T-cell (primary cell): ENCODE data around the gene LRP5. TPM values are rescaled to one million over a fixed set of nuclear protein-coding genes. Genes with fewer than 3 reads are reported as not detected.
"Not testable (repeated sequence)": the region's sequence is repeated elsewhere in the genome, so short reads cannot be mapped to it uniquely, and the experiment has no call there.

ENCODE experiments used
- ATAC-seq, 4 experiments: fragments of 200-7000 bp in 3 of 4; fragments of 150-1000 bp in 1 of 4; cut with Tn5 transposase; replicated peaks in 1 of 4; 1 replicate in 3 of 4; 2 replicates in 1 of 4; pipeline ENCODE4 v1.10.0; 2021; ENCODE audit warnings: moderate library complexity in 3 of 4, mild to moderate bottlenecking in 2 of 4, moderate number of reproducible peaks in 1 of 4
- CTCF ChIA-PET, 2 donors: fragments of 300-600 bp; sonication (Branson Sonifier 250); formaldehyde crosslinking; loops; one replicate each; lab custom pipeline; 2022; ENCODE audit warnings: antibody characterized with exemption in 2 of 2; lab: Charles Lee
- POLR2A ChIA-PET, 2 donors: fragments of 300-600 bp; sonication (Branson Sonifier 250); formaldehyde crosslinking; loops; one replicate each; lab custom pipeline; 2022; ENCODE audit warnings: antibody characterized with exemption in 2 of 2; lab: Charles Lee
- DNase-seq, 35 experiments: peaks; one replicate each; pipeline versions ENCODE4 v3.0.0 to v3.0.0-alpha.2; 2013 to 2023
- H3K27ac ChIP-seq: one replicate; pipeline ENCODE4 v1.5.1; 2013; ENCODE audit warnings: low read length
- H3K27me3 ChIP-seq, 2 experiments: replicated peaks in 1 of 2; 1 replicate in 1 of 2; 2 replicates in 1 of 2; pipeline versions ENCODE4 v1.6.1 to v1.7.0; 2013; ENCODE audit warnings: low read length in 1 of 2, mixed read lengths in 1 of 2; ENCODE audit not compliant: control insufficient read depth in 2 of 2, insufficient read depth in 2 of 2; ENCODE audit errors: extremely low read depth in 1 of 2
- H3K36me3 ChIP-seq, 2 donors: 1 replicate in 1 of 2; 2 replicates in 1 of 2; pipeline versions ENCODE4 v1.6.1 to v1.7.0; 2013; ENCODE audit warnings: low read length in 1 of 2; ENCODE audit not compliant: control insufficient read depth in 2 of 2, insufficient read depth in 1 of 2; ENCODE audit errors: extremely low read depth in 1 of 2
- H3K4me1 ChIP-seq, 2 experiments: 1 replicate in 1 of 2; 2 replicates in 1 of 2; pipeline versions ENCODE4 v1.6.1 to v1.7.0; 2013; ENCODE audit warnings: low read length in 2 of 2, mixed read lengths in 1 of 2; ENCODE audit not compliant: insufficient read depth in 2 of 2, control insufficient read depth in 1 of 2; ENCODE audit errors: extremely low read depth in 1 of 2
- H3K4me3 ChIP-seq, 2 donors: 1 replicate in 1 of 2; 2 replicates in 1 of 2; pipeline versions ENCODE4 v1.5.1 to v1.7.0; 2013; ENCODE audit warnings: mild to moderate bottlenecking in 2 of 2, low read length in 1 of 2, moderate library complexity in 1 of 2; ENCODE audit not compliant: control insufficient read depth in 1 of 2; ENCODE audit errors: extremely low read depth in 1 of 2
- H3K9me3 ChIP-seq: 2 replicates; pipeline ENCODE4 v1.7.0; 2013
- H3K27ac Mint-ChIP-seq, 2 donors: one replicate each; pipeline ENCODE4 v1.8.0; 2020 to 2021; ENCODE audit warnings: mild to moderate bottlenecking in 2 of 2, mixed read lengths in 2 of 2
- H3K27me3 Mint-ChIP-seq, 2 donors: one replicate each; pipeline ENCODE4 v1.8.0; 2021 to 2022; ENCODE audit warnings: mixed read lengths in 2 of 2
- H3K36me3 Mint-ChIP-seq: one replicate; pipeline ENCODE4 v1.8.0; 2021; ENCODE audit warnings: mixed read lengths
- H3K4me1 Mint-ChIP-seq, 3 donors: one replicate each; pipeline ENCODE4 v1.8.0; 2020 to 2022; ENCODE audit warnings: mixed read lengths in 3 of 3, mild to moderate bottlenecking in 1 of 3
- H3K4me3 Mint-ChIP-seq, 3 donors: one replicate each; pipeline ENCODE4 v1.8.0; 2020 to 2022; ENCODE audit warnings: mild to moderate bottlenecking in 3 of 3, mixed read lengths in 3 of 3, moderate library complexity in 3 of 3
- H3K9me3 Mint-ChIP-seq, 3 donors: one replicate each; pipeline ENCODE4 v1.8.0; 2020 to 2022; ENCODE audit warnings: mixed read lengths in 3 of 3
- WGBS: methylation state at CpG from one replicate; pipeline ENCODE4 v1.1.5; 2013; ENCODE audit warnings: missing lambda C conversion rate; ENCODE audit not compliant: insufficient coverage; 5-methylcytosine and 5-hydroxymethylcytosine counted together
- total RNA-seq, 35 experiments: library from RNA in 6 of 35; stranded (reverse) in 6 of 35; fragments of 120-200 nt in 1 of 35; gene quantifications; one replicate each; pipeline versions ENCODE4 v1.2.1 to v1.2.4 and lab custom pipeline; 2013 to 2026

The LRP5 gene
- total RNA-seq, 5 donors from 2014 or later (not counting 1 experiment from before 2014, with no cell fraction given), result 1.8 to 11.3 (median 7.0) TPM

- Mint-ChIP-seq H3K9me3 (no peaks in the 10 kb centered on the region), H3K36me3 (no peaks in the 10 kb centered on the region), H3K27me3 (peaks cover 0 to 1% of the 10 kb centered on the region in 2 donors), H3K4me1 (no peaks in the 10 kb centered on the region), H3K27ac (no peak overlapping the region), H3K4me3 (no peak overlapping the region)
- 81% methylated on average over 12 of the region's 12 CpGs for WGBS
- H3K4me1 ChIP-seq, result no peaks in the 10 kb centered on the region
- no peak overlapping the region for H3K4me3 ChIP-seq
- no peak overlapping the region for H3K27ac ChIP-seq
- H3K36me3 ChIP-seq, result no peaks in the 10 kb centered on the region
- no peak for DNase-seq
- H3K27me3 ChIP-seq, result peaks cover 0 to 5% of the 10 kb centered on the region in 2 experiments
- no peak for ATAC-seq
- H3K9me3 ChIP-seq, result no peaks in the 10 kb centered on the region
- POLR2A ChIA-PET, result no interaction called here
- CTCF ChIA-PET, result interaction anchor here in 1 of 2 donors (0.6 kb wide), 1 partner anchor 598 kb away, joined by 4 read pairs; no protein-coding TSS in a partner anchor
Observed at GRCh38 chr11:68396516-68396915, 84.1 kb downstream of the LRP5 start.

GRCh38 chr11:68397256-68397655 lies 84.9 kb downstream of the LRP5 start:
- Histone ChIP-seq H3K9me3 (no peaks in the 10 kb centered on the region), H3K27ac (no peak overlapping the region), H3K27me3 (peaks cover 0 to 5% of the 10 kb centered on the region in 2 experiments), H3K4me3 (no peak overlapping the region), H3K36me3 (no peaks in the 10 kb centered on the region), H3K4me1 (no peaks in the 10 kb centered on the region)
- DNase-seq (no peak), ATAC-seq (no peak)
- WGBS, result 93% methylated on average over 13 of the region's 14 CpGs
- ChIA-PET CTCF (interaction anchor here in 1 of 2 donors (0.6 kb wide), 1 partner anchor 597 kb away, joined by 4 read pairs; no protein-coding TSS in a partner anchor), POLR2A (no interaction called here)
- Mint-ChIP-seq H3K27ac (no peak overlapping the region), H3K36me3 (no peaks in the 10 kb centered on the region), H3K27me3 (peaks cover 0 to 1% of the 10 kb centered on the region in 2 donors), H3K4me3 (no peak overlapping the region), H3K4me1 (no peaks in the 10 kb centered on the region), H3K9me3 (no peaks in the 10 kb centered on the region)

DNA sequence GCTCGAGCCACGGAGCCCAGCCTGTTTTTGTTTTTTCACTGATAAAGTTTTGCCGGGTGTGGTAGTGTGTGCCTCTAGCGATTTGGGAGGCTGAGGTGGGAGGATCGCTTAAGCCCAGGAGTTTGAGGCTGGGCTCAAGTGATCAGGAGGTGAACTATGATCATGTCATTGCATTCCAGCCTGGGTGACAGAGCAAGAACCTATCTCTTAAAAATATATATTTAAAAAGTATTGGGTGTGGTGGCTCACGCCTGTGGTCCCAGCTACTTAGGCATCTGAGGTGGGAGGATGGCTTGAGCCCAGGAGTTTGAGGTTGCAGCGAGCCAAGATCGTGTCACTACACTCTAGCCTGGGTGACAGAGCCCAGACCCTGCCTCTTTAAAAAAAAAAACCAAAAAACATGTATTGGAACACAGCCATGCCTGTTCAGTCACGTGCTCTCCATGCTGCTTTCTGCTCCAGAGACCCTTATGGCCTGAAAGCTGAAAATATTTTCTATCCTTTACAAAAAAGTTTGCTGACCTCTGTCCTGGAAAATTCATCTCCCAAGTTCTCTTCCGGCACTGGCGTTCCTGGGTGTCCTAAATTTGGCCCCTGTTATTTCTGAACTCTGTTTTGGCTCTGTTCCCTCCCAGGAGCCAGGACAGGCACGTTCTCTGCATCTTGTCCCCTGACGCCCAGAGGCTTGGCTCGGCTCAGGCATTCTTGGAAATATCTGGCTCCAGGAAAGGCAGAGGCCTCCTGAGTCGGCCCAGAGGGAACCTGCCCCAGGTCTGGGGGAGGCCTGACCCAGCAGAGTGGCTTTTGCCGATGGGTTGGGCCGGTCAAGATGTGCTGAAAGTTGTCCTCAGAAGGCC lies 86.8 kb downstream of the LRP5 start:
- no peak overlapping the region for H3K4me3 Mint-ChIP-seq
- H3K36me3 Mint-ChIP-seq, result no peaks in the 10 kb centered on the region
- H3K9me3 Mint-ChIP-seq, result no peaks in the 10 kb centered on the region
- DNase-seq (no peak), ATAC-seq (no peak)
- H3K27ac Mint-ChIP-seq, result no peak overlapping the region
- no peaks in the 10 kb centered on the region for H3K4me1 ChIP-seq
- ChIA-PET POLR2A (no interaction called here), CTCF (no interaction called here)
- H3K27me3 Mint-ChIP-seq, result peaks cover 0 to 1% of the 10 kb centered on the region in 2 donors
- no peaks in the 10 kb centered on the region for H3K4me1 Mint-ChIP-seq
- H3K9me3 ChIP-seq, result no peaks in the 10 kb centered on the region
- H3K4me3 ChIP-seq, result no peak overlapping the region
- peaks cover 0 to 12% of the 10 kb centered on the region in 2 experiments for H3K27me3 ChIP-seq
- no peak overlapping the region for H3K27ac ChIP-seq
- 82% methylated on average over 11 of the region's 17 CpGs for WGBS
- H3K36me3 ChIP-seq, result peaks cover 0 to 3% of the 10 kb centered on the region in 2 donors

GRCh38 chr11:68399916-68400315 lies 87.5 kb downstream of the LRP5 start:
- Mint-ChIP-seq H3K27me3 (peaks cover 0 to 1% of the 10 kb centered on the region in 2 donors), H3K4me1 (no peaks in the 10 kb centered on the region), H3K9me3 (no peaks in the 10 kb centered on the region), H3K36me3 (no peaks in the 10 kb centered on the region), H3K27ac (no peak overlapping the region), H3K4me3 (no peak overlapping the region)
- H3K27me3 ChIP-seq, result peaks cover 0 to 12% of the 10 kb centered on the region in 2 experiments
- H3K4me1 ChIP-seq, result no peaks in the 10 kb centered on the region
- H3K4me3 ChIP-seq, result no peak overlapping the region
- no peaks in the 10 kb centered on the region for H3K9me3 ChIP-seq
- POLR2A ChIA-PET, result no interaction called here
- peaks cover 0 to 3% of the 10 kb centered on the region in 2 donors for H3K36me3 ChIP-seq
- no peak for ATAC-seq
- no peak overlapping the region for H3K27ac ChIP-seq
- no peak for DNase-seq
- 92% methylated on average over 10 of the region's 13 CpGs for WGBS
- CTCF ChIA-PET, result no interaction called here

GRCh38 chr11:68400584-68400983 lies 88.2 kb downstream of the LRP5 start:
- WGBS, result no CpG with 5 or more reads among the region's 7 CpGs
- CTCF ChIA-PET, result not testable (repeated sequence)

DNA sequence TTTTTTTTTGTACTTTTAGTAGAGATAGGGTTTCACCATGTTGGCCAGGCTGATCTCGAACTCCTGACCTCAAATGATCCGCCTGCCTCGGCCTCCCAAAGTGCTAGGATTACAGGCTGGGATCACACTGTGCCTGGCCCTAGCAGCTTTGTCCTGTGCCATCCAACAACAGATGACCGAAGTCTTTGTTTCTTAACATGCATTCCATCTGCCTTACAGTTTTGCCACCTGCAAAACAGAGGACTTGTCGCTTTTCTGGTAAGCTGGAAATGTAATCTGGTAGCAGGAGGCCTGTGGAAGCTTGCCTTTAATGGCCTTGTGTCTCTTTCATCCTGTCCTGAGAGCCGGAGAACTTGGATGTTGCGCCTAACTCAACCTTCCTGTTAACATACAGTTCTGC lies 89.5 kb downstream of the LRP5 start:
- no peaks in the 10 kb centered on the region for H3K36me3 Mint-ChIP-seq
- DNase-seq, result no peak
- Histone ChIP-seq H3K4me1 (no peaks in the 10 kb centered on the region), H3K9me3 (no peaks in the 10 kb centered on the region), H3K36me3 (peaks cover 0 to 3% of the 10 kb centered on the region in 2 donors), H3K27me3 (peaks cover 0 to 9% of the 10 kb centered on the region in 2 experiments), H3K4me3 (no peak overlapping the region), H3K27ac (no peak overlapping the region)
- no peak overlapping the region for H3K27ac Mint-ChIP-seq
- ChIA-PET CTCF (no interaction called here), POLR2A (no interaction called here)
- H3K9me3 Mint-ChIP-seq, result no peaks in the 10 kb centered on the region
- no peaks in the 10 kb centered on the region for H3K27me3 Mint-ChIP-seq
- H3K4me1 Mint-ChIP-seq, result no peaks in the 10 kb centered on the region
- H3K4me3 Mint-ChIP-seq, result no peak overlapping the region
- 82% methylated on average over 4 of the region's 7 CpGs for WGBS
- no peak for ATAC-seq

More at GRCh38 chr11:68400584-68400983, 88.2 kb downstream of the LRP5 start:
- DNase-seq, H3K27ac ChIP-seq, H3K9me3 ChIP-seq, H3K9me3 Mint-ChIP-seq, H3K36me3 ChIP-seq, H3K27ac Mint-ChIP-seq, ATAC-seq, H3K36me3 Mint-ChIP-seq, H3K4me1 Mint-ChIP-seq, H3K4me3 Mint-ChIP-seq, H3K4me1 ChIP-seq, H3K4me3 ChIP-seq, POLR2A ChIA-PET, H3K27me3 Mint-ChIP-seq: not testable (repeated sequence)
- H3K27me3 ChIP-seq, result peaks cover 0 to 11% of the 10 kb centered on the region in 2 experiments
